Measurements from ENCODE around the gene IFT20. TPM values are rescaled to one million over a fixed set of nuclear protein-coding genes. Genes with fewer than 3 reads are reported as not detected.

Gene IFT20
- total and polyA plus RNA-seq, 9 of the 15 experiments (the other 6 are each of a cell fraction or from before 2014, with no cell fraction given), result 11.2 to 38.6 (median 20.1) TPM

GRCh38 chr17:28324781-28325180, 10.5 kb downstream of the IFT20 start (continued):
- TF ChIP-seq ZNF407 (IDR thresholded peaks at IDR 0.05; ENCODE audit: low read depth) (no peak), COPS2 (conservative IDR thresholded peaks at IDR 0.05) (no peak), CBFA2T2 (conservative IDR thresholded peaks at IDR 0.05) (no peak), POLR2AphosphoS5 (IDR thresholded peaks at IDR 0.05; ENCODE audit: control insufficient read depth, insufficient read depth, low read depth, low read length) (no peak), MLLT1 (IDR thresholded peaks at IDR 0.05) (no peak), CREB3L1 (IDR thresholded peaks at IDR 0.05; ENCODE audit: borderline replicate concordance, low read depth) (no peak), CTBP1 (IDR thresholded peaks at IDR 0.05; ENCODE audit: borderline replicate concordance) (no peak)

Data from K562 (cell line).